Uterus (tissue), 2 donors: Measurements from ENCODE around the gene ERF.

Source experiments
- POLR2A ChIP-seq, 2 donors: fragments of 450-650 bp; IDR thresholded peaks; one replicate each; pipeline ENCODE4 v1.6.1; 2016; ENCODE audit warnings: antibody characterized with exemption in 2 of 2, mild to moderate bottlenecking in 1 of 2, moderate library complexity in 1 of 2
- TF ChIP-seq, protein P1 (sequence below), 4 experiments: fragments of 200-600 bp in 2 of 4; fragments of 450-650 bp in 2 of 4; sonication (generic) in 2 of 4; IDR thresholded peaks; one replicate each; pipeline ENCODE4 v1.5.1; 2016 to 2019; ENCODE audit warnings: antibody characterized with exemption in 4 of 4, mild to moderate bottlenecking in 2 of 4, moderate library complexity in 1 of 4

DNA sequence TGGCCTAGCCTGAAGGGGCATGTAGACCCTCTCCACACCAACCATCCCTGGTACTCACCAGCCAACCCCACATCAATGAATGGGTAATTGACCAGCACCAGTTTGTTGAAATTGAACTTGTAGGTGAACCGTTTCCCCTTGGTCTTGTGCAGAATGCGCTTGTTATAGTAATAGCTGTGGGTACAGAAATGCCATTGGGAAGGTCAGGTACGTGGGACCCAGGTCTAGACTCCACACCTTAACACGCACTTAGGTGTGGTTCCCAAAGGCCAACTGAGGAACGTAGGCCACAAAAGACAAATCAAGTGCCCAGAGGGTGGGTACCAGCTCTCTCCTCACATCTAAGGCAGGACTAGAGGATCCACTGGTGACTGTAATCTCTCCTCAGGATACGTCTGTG lies 5.2 kb downstream of the ERF start:
- TF ChIP-seq POLR2A (IDR thresholded peaks at IDR 0.05) = no peak
- TF ChIP-seq, protein P1, sequence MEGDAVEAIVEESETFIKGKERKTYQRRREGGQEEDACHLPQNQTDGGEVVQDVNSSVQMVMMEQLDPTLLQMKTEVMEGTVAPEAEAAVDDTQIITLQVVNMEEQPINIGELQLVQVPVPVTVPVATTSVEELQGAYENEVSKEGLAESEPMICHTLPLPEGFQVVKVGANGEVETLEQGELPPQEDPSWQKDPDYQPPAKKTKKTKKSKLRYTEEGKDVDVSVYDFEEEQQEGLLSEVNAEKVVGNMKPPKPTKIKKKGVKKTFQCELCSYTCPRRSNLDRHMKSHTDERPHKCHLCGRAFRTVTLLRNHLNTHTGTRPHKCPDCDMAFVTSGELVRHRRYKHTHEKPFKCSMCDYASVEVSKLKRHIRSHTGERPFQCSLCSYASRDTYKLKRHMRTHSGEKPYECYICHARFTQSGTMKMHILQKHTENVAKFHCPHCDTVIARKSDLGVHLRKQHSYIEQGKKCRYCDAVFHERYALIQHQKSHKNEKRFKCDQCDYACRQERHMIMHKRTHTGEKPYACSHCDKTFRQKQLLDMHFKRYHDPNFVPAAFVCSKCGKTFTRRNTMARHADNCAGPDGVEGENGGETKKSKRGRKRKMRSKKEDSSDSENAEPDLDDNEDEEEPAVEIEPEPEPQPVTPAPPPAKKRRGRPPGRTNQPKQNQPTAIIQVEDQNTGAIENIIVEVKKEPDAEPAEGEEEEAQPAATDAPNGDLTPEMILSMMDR (IDR thresholded peaks at IDR 0.05) = no peak
